ENCODE results near the gene PRR35.

PRR35 gene

DNA sequence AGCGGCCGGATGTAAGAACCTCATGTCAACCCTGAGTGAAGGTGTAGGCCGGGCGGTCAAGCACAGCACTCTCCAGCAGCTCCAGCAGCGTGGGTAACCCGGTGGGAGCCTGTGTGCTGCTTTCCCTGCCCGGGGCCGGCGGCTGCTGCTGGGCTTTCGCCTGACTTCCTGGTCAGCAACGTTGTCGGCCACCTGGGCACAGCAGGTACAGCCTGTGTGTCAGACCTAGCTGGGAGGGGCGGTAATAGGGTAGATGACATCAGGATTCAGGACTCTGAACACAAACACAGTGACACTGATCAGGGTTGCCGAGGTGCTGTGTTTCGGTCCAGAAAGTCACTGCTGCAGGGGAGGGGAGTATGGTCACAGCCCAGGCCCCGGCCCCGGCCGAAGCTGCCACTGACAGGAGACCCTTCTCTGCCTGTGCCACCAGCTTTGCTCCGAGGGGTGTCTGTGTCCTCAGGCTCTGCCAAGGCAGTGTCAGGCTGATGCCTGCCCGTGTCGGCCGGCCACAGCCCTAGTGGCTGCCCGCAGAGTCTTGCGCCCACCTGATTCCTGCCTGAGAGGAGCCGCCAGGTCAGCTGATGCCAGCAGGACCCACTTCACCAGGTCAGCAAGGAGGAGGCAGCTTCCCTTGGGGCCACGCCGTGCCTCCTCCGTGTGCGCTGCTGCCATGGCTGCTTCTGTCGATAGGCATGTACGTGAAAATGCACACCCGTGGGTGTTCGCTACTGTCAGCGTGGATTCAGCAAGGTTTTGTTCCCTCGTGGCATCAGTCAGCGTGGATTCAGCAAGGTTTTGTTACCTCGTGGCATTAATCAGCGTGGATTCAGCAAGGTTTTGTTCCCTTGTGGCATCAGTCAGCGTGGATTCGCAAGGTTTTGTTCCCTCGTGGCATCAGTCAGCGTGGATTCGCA, 38.9 kb downstream of the PRR35 start:
- DNase-seq, result no peak

DNA sequence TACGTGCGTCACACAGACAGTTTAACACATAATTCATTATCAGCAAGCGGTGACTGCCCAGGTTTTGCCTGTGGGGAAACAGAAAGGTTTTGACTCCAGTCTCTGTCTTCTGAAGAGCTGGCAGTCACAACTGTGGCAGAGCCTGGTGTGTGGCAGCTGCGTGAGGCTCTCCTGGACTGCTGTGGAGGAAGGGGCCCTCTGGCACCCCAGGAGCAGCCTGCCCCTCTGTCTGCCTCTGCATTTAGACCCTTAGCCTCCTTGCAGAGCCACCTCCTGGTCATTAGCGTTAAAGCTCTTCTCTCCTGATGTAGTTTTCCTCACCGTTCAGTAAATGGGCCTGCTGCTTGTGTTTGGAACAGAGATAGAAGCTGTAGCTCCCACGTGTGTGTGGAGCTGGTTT, 40.6 kb downstream of the PRR35 start:
- DNase-seq, result no peak

DNA sequence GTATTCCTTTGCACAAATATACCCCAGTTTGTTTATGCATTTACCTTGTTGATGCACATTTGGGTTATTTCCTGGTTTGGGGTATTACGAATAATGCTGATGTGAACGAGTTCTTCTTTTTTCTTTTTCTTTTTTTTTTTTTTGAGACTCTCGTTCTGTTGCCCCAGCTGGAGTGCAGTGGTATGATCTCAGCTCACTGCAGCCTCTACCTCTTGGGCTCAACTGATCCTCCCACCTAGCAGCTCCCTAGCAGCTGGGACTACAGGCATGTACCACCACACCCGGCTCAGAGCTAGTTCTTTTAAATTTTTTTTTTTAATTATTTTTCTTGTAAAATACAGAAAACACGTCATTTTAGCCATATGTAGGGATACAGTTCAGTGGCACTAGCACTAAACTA, 43.7 kb downstream of the PRR35 start:
- no peak for DNase-seq

DNA sequence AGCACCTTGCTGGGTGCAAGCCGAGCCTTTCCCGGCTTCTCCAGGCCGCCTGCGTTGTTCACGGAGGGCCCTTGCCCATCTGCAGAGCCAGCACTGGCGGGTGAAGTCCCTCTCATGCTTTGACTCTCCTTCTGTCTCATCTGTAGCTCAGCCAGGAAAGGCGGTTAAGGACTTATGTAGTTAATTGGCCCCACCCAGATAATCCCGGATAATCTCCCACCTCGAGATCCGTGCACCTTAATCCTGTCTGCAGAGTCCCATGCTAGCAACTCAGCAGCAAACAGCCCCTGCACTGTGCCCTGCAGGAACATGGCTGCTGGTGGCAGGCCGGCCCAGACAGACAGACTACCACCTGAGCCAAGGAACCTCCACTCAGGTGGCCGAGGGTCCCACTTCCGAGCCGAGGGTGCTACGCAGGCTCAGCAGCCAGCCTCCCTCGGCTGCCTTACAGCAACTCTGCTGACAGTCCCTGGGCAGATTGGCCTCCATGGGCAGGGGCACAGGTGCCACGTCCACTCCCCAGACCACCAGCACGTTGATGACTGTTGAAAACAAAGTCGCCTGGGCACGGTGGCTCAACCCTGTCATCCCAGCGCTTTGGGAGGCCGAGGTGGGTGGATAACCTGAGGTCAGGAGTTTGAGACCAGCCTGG, 46.6 kb downstream of the PRR35 start:
- DNase-seq, result no peak

DNA sequence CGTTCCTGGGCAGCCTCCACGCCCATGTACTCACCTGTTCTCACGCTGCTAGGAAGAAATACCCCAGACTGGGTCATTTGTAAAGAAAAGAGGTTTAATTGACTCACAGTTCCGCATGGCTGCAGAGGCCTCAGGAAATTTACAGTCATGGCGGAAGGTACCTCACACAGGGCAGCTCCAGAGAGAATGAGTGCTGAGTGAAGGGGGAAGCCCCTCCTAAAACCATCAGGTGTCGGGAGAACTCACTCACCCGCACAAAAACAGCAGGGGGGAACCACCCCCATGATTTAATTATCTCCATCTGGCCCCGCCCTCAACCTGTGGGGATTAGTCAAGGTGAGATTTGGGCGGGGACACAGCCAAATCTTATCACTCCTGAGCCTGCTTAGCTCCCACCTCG, 47.8 kb downstream of the PRR35 start:
- DNase-seq, result no peak

DNA sequence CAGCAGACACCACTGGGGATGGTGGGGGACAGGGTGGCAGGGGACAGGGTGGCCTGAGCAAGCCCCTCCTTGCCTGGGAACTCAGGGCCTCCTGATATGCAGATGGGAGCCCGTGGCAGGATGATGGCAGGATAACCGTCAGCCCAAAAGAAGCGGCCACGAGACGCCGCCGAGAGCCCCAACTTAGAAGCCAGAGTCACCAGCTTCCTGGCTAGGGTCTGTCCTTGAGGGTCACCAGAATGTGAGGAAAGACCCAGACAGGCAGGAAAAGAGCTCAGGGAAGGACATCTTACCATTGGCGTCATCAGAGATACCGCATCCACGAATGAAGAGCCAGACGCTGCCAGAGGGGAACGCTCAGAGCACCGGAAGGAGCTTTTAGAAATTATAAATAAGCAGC, 49.1 kb downstream of the PRR35 start:
- no peak for DNase-seq

DNA sequence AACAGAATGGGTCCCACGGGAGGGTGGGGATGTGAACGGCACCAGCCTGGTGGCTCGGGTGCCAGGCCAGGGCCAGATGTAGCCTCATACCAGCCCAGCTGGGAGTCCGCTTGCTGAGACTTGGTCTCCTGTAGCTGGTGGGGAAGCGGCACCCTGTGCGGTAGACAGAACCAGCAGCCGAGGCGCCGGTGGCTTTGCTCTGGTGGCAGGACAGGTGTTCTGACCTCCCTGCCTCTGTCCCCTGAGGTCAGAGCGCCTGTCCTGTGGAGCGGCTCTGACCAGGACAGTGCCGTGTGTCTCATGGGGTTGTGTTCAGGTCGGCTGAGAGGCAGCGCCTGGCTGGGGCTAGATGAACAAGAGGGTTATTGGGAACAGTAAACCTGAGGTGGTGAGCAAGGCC, 49.8 kb downstream of the PRR35 start:
- no peak for DNase-seq

DNA sequence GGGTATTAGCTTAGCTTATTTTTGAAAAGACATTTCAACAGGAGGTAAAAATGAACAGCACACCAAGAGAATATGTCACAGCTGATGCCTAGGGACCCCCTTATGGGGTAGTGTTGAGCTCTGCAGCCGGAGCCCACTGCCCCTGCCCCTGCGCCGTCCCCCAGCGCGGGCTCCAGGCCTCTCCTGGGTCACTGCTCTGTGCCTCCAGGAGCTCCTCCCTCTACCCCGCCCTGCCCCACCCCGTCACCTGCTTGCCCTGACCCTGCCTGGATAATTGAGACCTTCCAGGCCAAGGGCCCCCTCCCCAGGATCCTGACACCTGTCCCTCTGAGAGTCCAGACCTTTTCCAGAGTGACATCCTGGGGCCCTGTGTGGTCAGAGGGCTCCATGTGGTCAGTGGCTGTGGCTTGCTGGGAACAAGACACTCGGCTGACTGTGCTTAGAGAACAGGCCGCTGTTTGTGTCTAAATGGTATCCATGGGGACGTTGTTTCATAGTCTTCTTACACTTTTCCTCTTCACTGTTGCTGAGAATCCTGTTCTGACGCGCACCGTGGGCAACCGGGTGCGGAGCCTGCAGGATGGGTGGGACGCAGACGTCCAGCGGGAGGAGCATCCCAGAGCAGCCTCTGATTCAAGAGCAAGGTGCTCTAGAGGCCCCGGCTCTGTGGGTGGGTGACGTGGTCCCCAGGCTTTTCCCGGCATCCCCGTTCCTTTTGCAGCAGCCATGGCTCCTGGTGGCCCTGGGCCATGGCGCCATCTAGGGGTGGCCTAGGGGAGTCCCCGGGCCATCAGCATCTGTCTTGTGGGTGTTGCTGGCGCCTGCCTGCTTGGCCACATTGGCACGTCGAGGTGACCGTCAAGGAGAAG, 50.6 kb downstream of the PRR35 start:
- DNase-seq, result no peak

DNA sequence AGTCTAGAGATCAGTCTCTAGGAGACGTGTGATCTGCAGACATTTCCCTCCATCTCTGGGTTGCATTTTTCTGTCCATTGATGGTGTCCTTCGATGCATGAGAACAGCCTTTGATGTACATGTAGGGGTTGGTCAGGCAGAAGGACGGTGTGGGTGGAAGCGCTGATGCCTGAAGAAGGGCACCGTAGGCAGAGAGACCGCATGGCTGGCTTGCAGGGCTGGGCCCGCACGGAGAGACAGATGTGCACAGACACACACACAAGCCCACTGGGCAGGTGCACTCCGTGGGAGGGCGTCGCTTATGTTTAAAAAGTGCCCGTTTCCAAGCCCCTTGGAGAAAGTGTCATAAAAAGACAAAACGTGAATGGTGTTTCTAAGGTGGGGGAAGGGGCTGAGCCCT, 54.9 kb downstream of the PRR35 start:
- DNase-seq, result no peak
